HUES64 (cell line): ENCODE measurements around the gene SEMA4B.
A peak's percentile ranks its signal among the peaks of the same experiment; 100 is the strongest.

Source experiments
- H3K27ac ChIP-seq: 2 replicates; pipeline ENCODE4 v1.7.0; 2013; ENCODE audit warnings: low read depth, low read length, inconsistent platforms
- H3K27me3 ChIP-seq: 2 replicates; pipeline ENCODE4 v1.6.1; 2013; ENCODE audit warnings: mild to moderate bottlenecking, low read length; ENCODE audit not compliant: insufficient read depth
- H3K36me3 ChIP-seq: 2 replicates; pipeline ENCODE4 v1.6.1; 2013; ENCODE audit warnings: mild to moderate bottlenecking, low read length; ENCODE audit not compliant: insufficient read depth
- H3K4me1 ChIP-seq: 2 replicates; pipeline ENCODE4 v1.6.1; 2013; ENCODE audit warnings: mild to moderate bottlenecking, low read length, moderate library complexity; ENCODE audit not compliant: insufficient read depth
- H3K4me3 ChIP-seq: 2 replicates; pipeline ENCODE4 v1.5.1; 2013; ENCODE audit warnings: mild to moderate bottlenecking, low read length, moderate library complexity
- H3K9ac ChIP-seq: 2 replicates; pipeline ENCODE4 v1.6.1; 2013; ENCODE audit warnings: mild to moderate bottlenecking, low read depth, low read length
- H3K9me3 ChIP-seq: 2 replicates; pipeline ENCODE4 v1.6.1; 2013; ENCODE audit warnings: low read depth, low read length; ENCODE audit not compliant: insufficient read depth
- WGBS: fragments of 150-250, 120-280 bp; methylation state at CpG from one replicate; pipeline ENCODE4 v1.1.7; 2013; ENCODE audit warnings: missing lambda C conversion rate; 5-methylcytosine and 5-hydroxymethylcytosine counted together

SEMA4B gene

DNA sequence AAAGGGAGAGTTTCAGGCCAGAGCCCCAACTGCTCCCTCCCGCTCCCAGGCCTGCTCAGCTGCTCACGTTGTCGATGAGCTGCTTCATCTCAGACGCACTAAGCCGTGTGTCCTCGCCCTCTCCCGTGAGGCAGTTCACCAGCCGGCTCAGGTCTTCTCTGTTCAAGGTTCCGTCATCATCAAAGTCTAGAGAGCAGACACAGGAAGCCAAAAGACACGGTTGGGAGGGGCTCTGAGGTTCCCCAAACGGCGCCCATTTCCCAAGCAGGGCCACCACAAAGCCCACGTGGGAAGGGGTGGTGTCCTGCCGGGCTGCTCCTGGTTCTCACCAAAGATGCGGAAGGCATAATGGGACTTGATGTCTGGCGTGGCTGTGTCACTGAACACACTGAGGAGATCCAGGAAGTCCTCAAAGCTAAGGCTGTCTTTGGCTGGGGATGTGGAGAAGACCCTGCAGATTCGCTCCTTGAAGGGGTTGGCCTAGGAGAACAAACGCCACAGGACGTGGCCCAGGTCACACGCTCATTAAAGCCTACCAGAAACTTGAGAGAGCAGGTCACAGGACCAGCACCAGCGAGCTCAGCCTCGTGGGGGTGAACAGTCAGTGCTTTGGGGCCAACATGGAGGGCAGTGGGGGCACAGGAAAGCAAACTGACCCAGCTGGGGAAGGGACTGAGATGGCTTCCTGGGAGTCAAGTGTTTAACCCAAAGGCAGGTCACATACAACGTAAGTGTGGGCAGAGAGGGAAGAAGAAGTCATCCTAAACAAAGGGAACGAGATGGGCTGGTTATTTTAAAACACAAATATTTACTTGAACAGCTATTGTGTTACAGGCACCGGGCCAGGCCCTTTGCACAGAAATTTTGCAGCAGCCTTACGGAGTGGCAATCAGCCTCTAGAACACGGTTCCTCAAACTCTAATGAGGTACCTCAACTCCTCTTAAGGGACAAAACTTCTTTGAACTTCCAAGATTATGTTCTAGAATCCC, 30.2 kb downstream of the SEMA4B start:
- Histone ChIP-seq H3K4me1 (no peaks in the 10 kb centered on the region), H3K4me3 (no peak overlapping the region), H3K36me3 (peaks cover 37% of the 10 kb centered on the region), H3K27me3 (no peaks in the 10 kb centered on the region), H3K9ac (no peak overlapping the region), H3K9me3 (no peaks in the 10 kb centered on the region), H3K27ac (no peak overlapping the region)
- 91% methylated on average over 27 of the region's 27 CpGs for WGBS

DNA sequence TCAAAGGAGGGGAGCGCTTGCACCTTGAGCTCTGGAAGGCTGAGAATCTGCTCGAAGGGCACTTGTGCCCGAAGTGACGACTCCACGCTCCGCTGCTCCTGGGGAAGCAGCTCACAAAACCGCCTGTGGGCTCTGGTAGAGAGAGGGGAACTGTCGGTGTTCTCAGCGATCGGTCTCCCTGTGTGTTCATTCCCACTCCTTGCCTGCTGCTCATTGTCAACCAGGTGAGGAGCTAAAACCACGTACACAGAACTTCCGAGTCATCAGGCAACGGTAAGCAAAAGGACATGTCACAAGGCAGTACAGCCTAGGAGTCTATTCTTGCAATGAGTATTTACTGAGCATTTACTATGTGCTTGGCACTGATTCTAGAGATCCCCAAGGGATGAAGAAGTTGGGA, 31.1 kb downstream of the SEMA4B start:
- no peak overlapping the region for H3K27ac ChIP-seq
- no peak overlapping the region for H3K4me3 ChIP-seq
- no peaks in the 10 kb centered on the region for H3K4me1 ChIP-seq
- no peak overlapping the region for H3K9ac ChIP-seq
- H3K36me3 ChIP-seq, result peaks cover 29% of the 10 kb centered on the region
- 92% methylated on average over 13 of the region's 13 CpGs for WGBS
- no peaks in the 10 kb centered on the region for H3K9me3 ChIP-seq
- H3K27me3 ChIP-seq, result no peaks in the 10 kb centered on the region

DNA sequence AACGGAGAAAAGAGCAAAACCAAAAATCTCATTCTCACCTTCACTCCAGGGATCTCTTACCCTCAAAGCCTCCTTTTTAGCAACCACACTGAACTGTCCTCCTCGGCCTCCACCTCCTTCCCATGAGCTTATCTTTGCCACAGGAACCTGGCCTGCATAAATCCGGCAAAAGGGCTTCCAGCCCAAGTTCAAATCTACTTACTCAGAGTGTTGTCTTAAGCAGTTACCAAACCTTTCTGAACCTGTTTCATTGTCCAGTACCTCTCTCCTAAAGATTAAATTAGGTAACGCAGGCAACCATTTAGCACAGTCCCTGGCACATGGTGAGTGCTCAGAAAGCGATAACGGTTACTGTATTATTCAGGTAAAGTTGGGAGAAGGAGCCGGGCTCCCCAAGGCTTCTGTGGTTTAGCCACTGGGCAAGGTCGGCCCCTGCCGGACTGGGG, 31.8 kb downstream of the SEMA4B start:
- peak overlapping the region; percentile 64 for H3K4me3 ChIP-seq
- H3K9me3 ChIP-seq, result no peaks in the 10 kb centered on the region
- peaks cover 22% of the 10 kb centered on the region for H3K36me3 ChIP-seq
- H3K27me3 ChIP-seq, result no peaks in the 10 kb centered on the region
- WGBS, result 18% methylated on average over 9 of the region's 9 CpGs
- peak overlapping the region; percentile 59 for H3K9ac ChIP-seq
- H3K27ac ChIP-seq, result no peak overlapping the region; the same call in 1 of the 2 replicates
- H3K4me1 ChIP-seq, result no peaks in the 10 kb centered on the region

DNA sequence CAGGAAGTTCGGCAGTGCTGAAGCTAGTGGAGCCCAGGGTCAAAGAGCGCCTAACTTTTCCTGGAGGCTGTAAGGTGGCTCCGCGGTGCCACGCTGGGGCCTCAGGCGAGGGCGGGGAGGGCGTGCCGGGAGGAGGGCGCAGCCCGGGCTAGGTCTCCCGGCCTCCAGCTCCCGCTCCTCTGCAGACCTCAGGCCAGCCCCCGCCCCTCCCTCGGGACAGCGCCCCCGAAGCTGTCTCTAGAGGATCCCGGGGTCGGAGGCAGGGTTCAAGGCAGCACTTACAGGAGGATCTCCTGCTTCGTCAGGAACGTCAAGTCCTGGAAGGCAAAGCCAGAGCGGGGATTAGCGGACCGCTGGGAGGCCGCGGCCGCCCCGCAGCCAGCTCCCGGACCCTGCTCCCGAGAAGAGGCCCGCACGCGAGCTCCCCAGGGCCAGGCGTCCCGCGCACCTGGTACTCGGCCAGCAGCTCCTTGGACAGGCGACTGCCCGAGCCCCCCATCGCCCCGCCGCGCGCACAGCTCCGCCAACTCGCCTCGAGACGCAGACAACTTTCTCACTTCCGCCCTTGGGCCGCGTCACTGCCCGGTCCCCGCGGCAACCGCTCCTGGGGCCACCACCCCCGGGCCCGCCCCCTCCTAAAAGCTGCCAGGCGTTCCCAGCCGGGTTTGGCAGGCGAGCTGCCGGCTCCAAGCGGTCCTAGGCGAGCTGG, 32.4 kb downstream of the SEMA4B start, which contains the start of gene CIB1:
Gene CIB1, minus strand, starts transcription at position 555 of the 709 bp plus-strand sequence. Its CDS starts 56 bp downstream, at position 499.
- no peaks in the 10 kb centered on the region for H3K27me3 ChIP-seq
- peak within 1 kb of the TSS; percentile 59 for H3K9ac ChIP-seq
- peak within 1 kb of the TSS; percentile 64 for H3K4me3 ChIP-seq
- peak within 1 kb of the TSS; percentile 73; the same call in 1 of the 2 replicates for H3K27ac ChIP-seq
- H3K36me3 ChIP-seq, result peaks cover 19% of the 10 kb centered on the region
- WGBS, result under 1% methylated on average over 63 of the region's 63 CpGs
- no peaks in the 10 kb centered on the region for H3K9me3 ChIP-seq
- H3K4me1 ChIP-seq, result no peaks in the 10 kb centered on the region

DNA sequence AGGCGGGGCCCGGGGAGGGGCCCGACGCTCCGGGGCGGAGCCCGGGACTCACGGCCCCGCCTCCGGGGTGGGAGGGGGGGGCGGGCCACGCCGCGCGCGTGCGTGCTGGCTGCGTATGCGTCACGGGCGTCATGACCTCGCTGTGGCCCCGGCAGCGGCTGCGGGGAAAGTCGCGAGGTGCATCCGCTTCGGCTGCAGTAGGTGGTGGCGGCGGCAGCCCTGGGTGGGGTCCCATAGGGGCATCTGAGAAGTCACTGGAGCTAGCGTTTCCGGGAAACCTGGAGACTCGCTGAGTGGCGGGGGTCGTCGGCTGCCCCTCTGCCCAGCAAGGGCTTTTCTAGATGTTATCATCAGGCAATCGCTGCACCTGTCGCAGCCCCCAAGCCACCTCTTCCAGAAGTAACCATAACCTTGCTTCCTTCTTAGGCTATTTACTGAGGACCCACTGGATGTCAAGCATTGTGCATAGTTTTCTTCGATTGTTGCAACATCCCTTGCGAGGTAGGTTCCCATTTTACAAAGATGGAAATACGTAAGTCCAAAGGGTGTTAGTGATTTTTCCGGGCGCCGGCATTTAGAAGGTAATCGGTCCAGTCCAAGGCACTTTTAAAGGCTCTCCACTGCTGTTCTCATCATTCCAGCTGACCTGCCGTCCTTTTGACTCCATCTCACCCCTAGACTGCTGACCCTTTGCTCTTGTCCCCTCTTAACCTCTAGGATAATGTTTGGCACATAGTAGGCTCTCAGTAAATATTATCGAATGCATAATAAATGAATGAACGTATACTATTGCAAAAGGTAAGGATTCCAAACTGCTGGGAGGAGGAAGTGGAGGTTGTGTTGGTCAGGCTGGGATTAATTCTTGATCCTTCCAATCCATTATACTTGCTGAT, 33.2 kb downstream of the SEMA4B start, which contains the start of gene GDPGP1:
Gene GDPGP1, plus strand, starts transcription at position 114 of the 893 bp plus-strand sequence. CDS start 6,700 bp downstream, outside the sequence.
- WGBS, result 15% methylated on average over 49 of the region's 49 CpGs
- Histone ChIP-seq H3K36me3 (peaks cover 15% of the 10 kb centered on the region), H3K9me3 (no peaks in the 10 kb centered on the region), H3K27me3 (no peaks in the 10 kb centered on the region), H3K4me1 (no peaks in the 10 kb centered on the region), H3K4me3 (peak within 1 kb of the TSS; percentile 64), H3K27ac (peak within 1 kb of the TSS; percentile 73; the same call in 1 of the 2 replicates), H3K9ac (peak within 1 kb of the TSS; percentile 59)

DNA sequence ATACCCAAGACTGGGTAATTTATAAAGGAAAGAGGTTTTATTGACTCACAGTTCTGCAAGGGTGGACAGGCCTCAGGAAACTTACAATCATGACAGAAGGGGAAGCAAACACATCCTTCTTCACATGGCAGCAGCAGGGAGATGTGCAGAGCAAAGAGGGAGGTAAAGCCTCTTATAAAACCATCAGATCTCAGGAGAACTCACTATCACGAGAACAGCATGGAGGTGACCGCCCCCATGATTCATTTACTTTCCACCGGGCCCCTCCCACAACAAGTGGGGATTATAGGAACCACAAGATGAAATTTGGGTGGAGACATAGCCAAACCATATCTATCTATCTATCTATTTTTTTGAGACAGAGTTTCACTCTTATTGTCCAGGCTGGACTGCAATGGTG, 38.2 kb downstream of the SEMA4B start:
- Histone ChIP-seq H3K27ac (no peak overlapping the region), H3K4me1 (no peaks in the 10 kb centered on the region), H3K27me3 (no peaks in the 10 kb centered on the region), H3K36me3 (peaks cover 7% of the 10 kb centered on the region; the same call in 1 of the 2 replicates), H3K4me3 (no peak overlapping the region), H3K9ac (no peak overlapping the region), H3K9me3 (no peaks in the 10 kb centered on the region)
- 91% methylated on average over 3 of the region's 3 CpGs for WGBS

DNA sequence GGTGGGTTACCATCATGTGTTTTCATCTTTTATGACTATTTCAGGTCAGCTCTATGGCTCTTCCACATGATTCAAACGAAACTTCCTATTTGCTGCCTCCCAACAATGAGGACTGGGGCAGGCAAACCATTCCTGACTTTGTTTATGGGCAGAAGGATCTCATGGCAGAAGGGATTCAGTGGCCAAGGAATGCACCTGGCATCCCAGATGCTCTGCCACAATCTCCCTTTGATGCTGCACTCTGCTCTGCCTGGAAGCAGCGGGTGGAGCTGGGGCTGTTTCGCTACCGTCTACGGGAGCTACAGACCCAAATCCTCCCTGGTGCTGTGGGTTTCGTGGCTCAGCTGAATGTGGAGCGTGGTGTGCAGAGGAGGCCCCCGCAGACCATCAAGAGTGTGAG, 39.7 kb downstream of the SEMA4B start:
- H3K27ac ChIP-seq, result no peak overlapping the region

DNA sequence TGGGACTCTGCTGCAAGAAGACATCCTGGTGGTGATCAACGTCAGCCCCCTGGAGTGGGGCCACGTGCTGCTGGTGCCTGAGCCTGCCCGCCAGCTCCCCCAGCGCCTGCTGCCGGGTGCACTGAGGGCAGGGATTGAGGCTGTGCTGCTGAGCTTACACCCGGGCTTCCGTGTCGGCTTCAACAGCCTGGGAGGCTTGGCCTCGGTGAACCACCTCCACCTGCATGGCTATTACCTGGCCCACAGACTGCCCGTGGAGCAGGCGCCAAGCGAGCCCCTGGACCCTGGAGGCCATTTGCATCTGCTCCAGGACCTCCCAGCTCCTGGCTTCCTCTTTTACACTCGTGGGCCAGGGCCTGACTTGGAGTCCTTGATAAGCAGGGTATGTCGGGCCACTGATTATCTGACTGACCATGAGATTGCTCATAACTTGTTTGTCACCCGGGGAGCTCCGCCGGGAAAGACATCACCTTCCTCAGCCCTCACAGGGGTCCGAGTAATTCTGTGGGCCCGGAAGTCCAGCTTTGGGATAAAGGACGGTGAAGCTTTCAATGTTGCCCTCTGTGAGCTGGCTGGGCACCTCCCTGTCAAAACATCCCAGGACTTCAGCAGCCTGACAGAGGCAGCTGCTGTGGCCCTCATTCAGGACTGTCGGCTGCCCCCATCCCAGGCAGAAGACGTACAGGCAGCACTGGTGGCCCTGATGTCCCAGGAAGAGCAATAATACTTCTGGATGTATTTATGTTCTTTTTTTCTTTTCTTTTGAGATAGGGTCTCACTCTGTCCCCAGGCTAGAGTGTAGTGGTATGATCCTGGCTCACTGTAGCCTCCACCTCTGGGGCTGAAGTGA, 40.4 kb downstream of the SEMA4B start:
- Histone ChIP-seq H3K27ac (no peak overlapping the region), H3K9me3 (no peaks in the 10 kb centered on the region), H3K27me3 (no peaks in the 10 kb centered on the region), H3K36me3 (peaks cover 7% of the 10 kb centered on the region; the same call in 1 of the 2 replicates), H3K4me1 (no peaks in the 10 kb centered on the region), H3K4me3 (no peak overlapping the region), H3K9ac (no peak overlapping the region)
- 91% methylated on average over 22 of the region's 22 CpGs for WGBS

More for the DNA sequence above, 39.7 kb downstream of the SEMA4B start:
- no peaks in the 10 kb centered on the region for H3K27me3 ChIP-seq
- no peak overlapping the region for H3K4me3 ChIP-seq
- H3K36me3 ChIP-seq, result peaks cover 7% of the 10 kb centered on the region; the same call in 1 of the 2 replicates
- no peaks in the 10 kb centered on the region for H3K4me1 ChIP-seq
- no peak overlapping the region for H3K9ac ChIP-seq
- 94% methylated on average over 8 of the region's 8 CpGs for WGBS
- H3K9me3 ChIP-seq, result no peaks in the 10 kb centered on the region

DNA sequence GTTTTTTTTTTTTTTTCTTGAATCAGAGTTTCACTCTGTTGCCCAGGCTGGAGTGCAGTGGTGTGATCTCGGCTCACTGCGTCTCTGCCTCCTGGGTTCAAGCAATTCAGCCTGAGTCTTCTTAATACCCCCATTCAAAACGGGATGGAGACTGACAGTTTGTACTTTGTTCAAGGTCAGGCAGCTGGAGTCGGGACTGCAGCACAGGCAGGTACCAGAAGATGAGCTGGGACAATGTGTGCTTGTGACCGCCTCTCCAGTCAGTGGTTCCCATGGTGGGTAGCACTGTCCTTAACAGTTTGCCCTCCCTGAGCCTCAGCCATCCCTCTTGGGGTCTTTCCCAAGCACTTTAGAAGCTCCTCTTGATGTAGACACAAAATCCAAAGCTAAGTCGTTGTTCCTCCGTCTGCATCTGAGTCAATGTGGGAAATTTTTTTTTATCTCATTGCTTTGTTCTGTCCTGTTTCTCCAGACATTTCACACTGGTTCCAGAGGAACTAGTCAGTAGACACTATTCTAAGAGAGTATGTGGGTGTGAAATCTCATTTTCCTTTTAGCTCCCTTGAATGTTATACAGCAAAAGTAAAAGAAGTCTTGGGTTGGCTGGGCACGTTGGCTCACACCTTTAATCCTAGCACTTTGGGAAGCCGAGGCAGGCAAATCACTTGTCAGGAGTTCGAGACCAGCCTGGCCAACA, 43.0 kb downstream of the SEMA4B start:
- Histone ChIP-seq H3K4me3 (no peak overlapping the region), H3K27ac (no peak overlapping the region), H3K36me3 (no peaks in the 10 kb centered on the region), H3K4me1 (no peaks in the 10 kb centered on the region), H3K27me3 (no peaks in the 10 kb centered on the region), H3K9me3 (no peaks in the 10 kb centered on the region), H3K9ac (no peak overlapping the region)
- 94% methylated on average over 10 of the region's 10 CpGs for WGBS
